ENCODE measurements around the gene LNPK. TPM values are rescaled to one million over a fixed set of nuclear protein-coding genes. Genes with fewer than 3 reads are reported as not detected.

Gene LNPK
- total RNA-seq, 1 donor from 2014 or later = 30.3 TPM

- no peaks in the 10 kb centered on the region for H3K9me3 Mint-ChIP-seq (ENCODE audit: low read depth)
- no peak for DNase-seq (ENCODE audit: low spot score, unreplicated experiment)
- peaks cover 3% of the 10 kb centered on the region for H3K4me1 Mint-ChIP-seq (ENCODE audit: low read depth)
- no peaks in the 10 kb centered on the region for H3K36me3 Mint-ChIP-seq (ENCODE audit: insufficient read depth)
- no peak overlapping the region for H3K27ac Mint-ChIP-seq
- peaks cover 5% of the 10 kb centered on the region for H3K27me3 Mint-ChIP-seq
- TF ChIP-seq CTCF (IDR thresholded peaks at IDR 0.05; ENCODE audit: unreplicated experiment) = no peak
- no peak overlapping the region for H3K4me3 Mint-ChIP-seq (ENCODE audit: low read depth)
These were observed 7.4 kb upstream of the LNPK start for GRCh38 chr2:176009445-176009844.

GRCh38 chr2:176004934-176005333, 2.9 kb upstream of the LNPK start:
- peaks cover 24% of the 10 kb centered on the region for H3K4me1 Mint-ChIP-seq (ENCODE audit: low read depth)
- no peak overlapping the region for H3K4me3 Mint-ChIP-seq (ENCODE audit: low read depth)
- TF ChIP-seq CTCF (IDR thresholded peaks at IDR 0.05; ENCODE audit: unreplicated experiment) = no peak
- H3K9me3 Mint-ChIP-seq (ENCODE audit: low read depth) = no peaks in the 10 kb centered on the region
- H3K27ac Mint-ChIP-seq = no peak overlapping the region
- no peaks in the 10 kb centered on the region for H3K36me3 Mint-ChIP-seq (ENCODE audit: insufficient read depth)
- no peak for DNase-seq (ENCODE audit: low spot score, unreplicated experiment)
- peaks cover 5% of the 10 kb centered on the region for H3K27me3 Mint-ChIP-seq

- no peak for TF ChIP-seq CTCF (IDR thresholded peaks at IDR 0.05; ENCODE audit: unreplicated experiment)
- no peak for DNase-seq (ENCODE audit: low spot score, unreplicated experiment)
- Mint-ChIP-seq H3K27ac (no peak overlapping the region), H3K27me3 (peaks cover 5% of the 10 kb centered on the region), H3K9me3 (ENCODE audit: low read depth) (no peaks in the 10 kb centered on the region), H3K4me1 (ENCODE audit: low read depth) (peaks cover 21% of the 10 kb centered on the region), H3K36me3 (ENCODE audit: insufficient read depth) (no peaks in the 10 kb centered on the region), H3K4me3 (ENCODE audit: low read depth) (no peak overlapping the region)
These were observed 1.9 kb upstream of the LNPK start for GRCh38 chr2:176003958-176004357.

- H3K27ac Mint-ChIP-seq = peak overlapping the region; percentile 96
- peaks cover 5% of the 10 kb centered on the region for H3K27me3 Mint-ChIP-seq
- H3K36me3 Mint-ChIP-seq (ENCODE audit: insufficient read depth) = no peaks in the 10 kb centered on the region
- TF ChIP-seq CTCF (IDR thresholded peaks at IDR 0.05; ENCODE audit: unreplicated experiment) = no peak
- no peaks in the 10 kb centered on the region for H3K9me3 Mint-ChIP-seq (ENCODE audit: low read depth)
- H3K4me1 Mint-ChIP-seq (ENCODE audit: low read depth) = peaks cover 21% of the 10 kb centered on the region
- DNase-seq (ENCODE audit: low spot score, unreplicated experiment) = no peak
- peak overlapping the region; percentile 87 for H3K4me3 Mint-ChIP-seq (ENCODE audit: low read depth)
These were observed 682 bp upstream of the LNPK start for GRCh38 chr2:176002688-176003210.

- Mint-ChIP-seq H3K36me3 (ENCODE audit: insufficient read depth) (no peaks in the 10 kb centered on the region), H3K27ac (peak overlapping the region; percentile 93), H3K27me3 (peaks cover 2% of the 10 kb centered on the region), H3K9me3 (ENCODE audit: low read depth) (no peaks in the 10 kb centered on the region), H3K4me1 (ENCODE audit: low read depth) (peaks cover 22% of the 10 kb centered on the region), H3K4me3 (ENCODE audit: low read depth) (peak overlapping the region; percentile 87)
- no peak for DNase-seq (ENCODE audit: low spot score, unreplicated experiment)
- no peak for TF ChIP-seq CTCF (IDR thresholded peaks at IDR 0.05; ENCODE audit: unreplicated experiment)
These were observed 669 bp downstream of the LNPK start for GRCh38 chr2:176001281-176001915.

Measured in progenitor cell of endocrine pancreas (in vitro differentiated cells).